ENCODE measurements around the gene ATP10B. TPM values are rescaled to one million over a fixed set of nuclear protein-coding genes. Genes with fewer than 3 reads are reported as not detected.

The ATP10B gene
- polyA plus RNA-seq, 1 donor from 2014 or later = 1.9 TPM

- no peak overlapping the region for H3K4me3 ChIP-seq (ENCODE audit: low read length)
- no peak overlapping the region for H2AFZ ChIP-seq (ENCODE audit: low read depth, low read length)
- TF ChIP-seq SMC3 (conservative IDR thresholded peaks at IDR 0.05; ENCODE audit: poor library complexity) = no peak
- no peak for TF ChIP-seq MXI1 (conservative IDR thresholded peaks at IDR 0.05; ENCODE audit: poor library complexity, severe bottlenecking)
- TF ChIP-seq TAF1 (IDR thresholded peaks at IDR 0.05; ENCODE audit: low read depth) = no peak
- TF ChIP-seq REST (IDR thresholded peaks at IDR 0.05; ENCODE audit: borderline replicate concordance) = no peak
- no peak for TF ChIP-seq RAD21 (conservative IDR thresholded peaks at IDR 0.05)
- no peak for TF ChIP-seq POLR2AphosphoS5 (IDR thresholded peaks at IDR 0.05)
- no peak for TF ChIP-seq EZH2 (IDR thresholded peaks at IDR 0.05; ENCODE audit: borderline replicate concordance, insufficient read depth, low read length, poor library complexity, severe bottlenecking)
- TF ChIP-seq CTCF (IDR thresholded peaks at IDR 0.05; ENCODE audit: poor library complexity, severe bottlenecking) = no peak
- TF ChIP-seq EP300 (conservative IDR thresholded peaks at IDR 0.05; ENCODE audit: poor library complexity, severe bottlenecking) = no peak
These were observed 206.0 kb downstream of the ATP10B start for GRCh38 chr5:160646033-160646432.

DNA sequence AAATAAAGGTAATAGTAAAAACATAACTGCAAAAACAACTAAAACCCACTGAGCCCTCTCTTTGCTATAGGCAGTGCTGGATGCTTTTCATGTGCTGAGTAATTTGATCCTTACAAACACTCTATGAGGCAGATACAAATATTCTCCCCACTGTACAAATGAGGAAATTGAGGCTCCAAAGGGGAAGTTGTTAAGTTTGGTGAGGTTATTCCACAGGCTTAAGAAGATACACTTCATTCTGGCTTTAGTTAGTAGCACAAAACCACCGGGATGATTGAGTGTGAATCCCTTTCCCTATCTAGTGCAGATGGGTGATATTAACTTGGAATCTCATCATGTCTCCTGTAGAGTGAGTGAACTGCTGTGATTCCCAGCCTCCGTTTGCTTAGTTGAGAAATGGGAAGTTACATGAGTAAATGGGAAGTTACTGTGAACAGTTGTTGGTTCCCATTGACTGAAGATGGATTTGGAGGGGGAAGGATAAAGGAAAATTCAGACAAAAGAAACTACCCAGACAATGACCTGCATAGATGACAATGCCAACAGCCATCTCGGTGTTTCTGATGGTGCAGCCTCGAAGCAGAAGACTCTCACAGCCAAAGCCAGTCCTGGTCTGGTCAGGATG is 208.3 kb downstream of the ATP10B start:
- Histone ChIP-seq H2AFZ (ENCODE audit: low read depth, low read length) (no peak overlapping the region), H3K27me3 (ENCODE audit: insufficient read depth, low read depth, low read length) (no peaks in the 10 kb centered on the region), H3F3A (ENCODE audit: insufficient read depth, low read length, poor library complexity, severe bottlenecking) (no peaks in the 10 kb centered on the region), H4K20me1 (ENCODE audit: insufficient read depth) (no peaks in the 10 kb centered on the region), H3K36me3 (ENCODE audit: insufficient read depth, low read length) (no peaks in the 10 kb centered on the region), H3K9ac (ENCODE audit: low read length) (no peak overlapping the region), H3K4me3 (ENCODE audit: low read length) (no peak overlapping the region), H3K9me3 (ENCODE audit: low read length) (no peaks in the 10 kb centered on the region), H3K9me2 (ENCODE audit: insufficient read depth, low read length) (no peaks in the 10 kb centered on the region), H3K79me2 (replicated peaks; ENCODE audit: insufficient read depth, low read length) (no peaks in the 10 kb centered on the region), H3K4me2 (ENCODE audit: low read length) (no peak overlapping the region), H3K27ac (ENCODE audit: low read length) (no peak overlapping the region)
- no peak for TF ChIP-seq TAF1 (IDR thresholded peaks at IDR 0.05; ENCODE audit: low read depth)
- TF ChIP-seq RAD21 (conservative IDR thresholded peaks at IDR 0.05) = no peak
- no peak for TF ChIP-seq SMC3 (conservative IDR thresholded peaks at IDR 0.05; ENCODE audit: poor library complexity)
- no peak for TF ChIP-seq MXI1 (conservative IDR thresholded peaks at IDR 0.05; ENCODE audit: poor library complexity, severe bottlenecking)
- no peak for TF ChIP-seq EP300 (conservative IDR thresholded peaks at IDR 0.05; ENCODE audit: poor library complexity, severe bottlenecking)
- TF ChIP-seq CTCF (IDR thresholded peaks at IDR 0.05; ENCODE audit: poor library complexity, severe bottlenecking) = no peak
- no peak for TF ChIP-seq REST (IDR thresholded peaks at IDR 0.05; ENCODE audit: borderline replicate concordance)
- no peak for TF ChIP-seq POLR2AphosphoS5 (IDR thresholded peaks at IDR 0.05)
- no peak for TF ChIP-seq EZH2 (IDR thresholded peaks at IDR 0.05; ENCODE audit: borderline replicate concordance, insufficient read depth, low read length, poor library complexity, severe bottlenecking)

More at GRCh38 chr5:160646033-160646432, 206.0 kb downstream of the ATP10B start:
- Histone ChIP-seq H3K79me2 (replicated peaks; ENCODE audit: insufficient read depth, low read length) (no peaks in the 10 kb centered on the region), H3K9ac (ENCODE audit: low read length) (no peak overlapping the region), H3K27me3 (ENCODE audit: insufficient read depth, low read depth, low read length) (no peaks in the 10 kb centered on the region), H3K36me3 (ENCODE audit: insufficient read depth, low read length) (no peaks in the 10 kb centered on the region), H3K27ac (ENCODE audit: low read length) (no peak overlapping the region), H3F3A (ENCODE audit: insufficient read depth, low read length, poor library complexity, severe bottlenecking) (no peaks in the 10 kb centered on the region), H3K9me3 (ENCODE audit: low read length) (no peaks in the 10 kb centered on the region), H3K4me2 (ENCODE audit: low read length) (no peak overlapping the region), H4K20me1 (ENCODE audit: insufficient read depth) (no peaks in the 10 kb centered on the region), H3K9me2 (ENCODE audit: insufficient read depth, low read length) (no peaks in the 10 kb centered on the region)

Measured in neural cell (in vitro differentiated cells).